Measurements from ENCODE around the gene ASH1L.
"Not testable (repeated sequence)": the region's sequence is repeated elsewhere in the genome, so short reads cannot be mapped to it uniquely, and the experiment has no call there.

The ASH1L gene

DNA sequence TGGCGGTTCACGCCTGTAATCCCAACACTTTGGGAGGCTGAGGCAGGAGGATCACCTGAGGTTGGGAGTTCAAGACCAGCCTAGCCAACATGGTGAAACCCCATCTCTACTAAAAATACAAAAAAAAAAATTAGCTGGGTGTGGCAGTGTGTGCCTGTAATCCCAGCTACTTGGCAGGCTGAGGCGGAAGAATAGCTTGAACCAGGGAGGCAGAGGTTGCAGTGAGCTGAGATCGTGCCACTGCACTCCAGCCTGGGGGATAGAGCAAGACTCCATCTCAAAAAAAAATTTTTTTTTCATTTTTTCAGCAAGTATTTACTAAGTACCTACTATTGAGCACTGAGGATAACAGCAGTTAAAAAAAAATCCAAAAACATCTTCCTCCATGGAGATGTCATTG lies 69.0 kb downstream of the ASH1L start:
- not testable (repeated sequence) for DNase-seq

DNA sequence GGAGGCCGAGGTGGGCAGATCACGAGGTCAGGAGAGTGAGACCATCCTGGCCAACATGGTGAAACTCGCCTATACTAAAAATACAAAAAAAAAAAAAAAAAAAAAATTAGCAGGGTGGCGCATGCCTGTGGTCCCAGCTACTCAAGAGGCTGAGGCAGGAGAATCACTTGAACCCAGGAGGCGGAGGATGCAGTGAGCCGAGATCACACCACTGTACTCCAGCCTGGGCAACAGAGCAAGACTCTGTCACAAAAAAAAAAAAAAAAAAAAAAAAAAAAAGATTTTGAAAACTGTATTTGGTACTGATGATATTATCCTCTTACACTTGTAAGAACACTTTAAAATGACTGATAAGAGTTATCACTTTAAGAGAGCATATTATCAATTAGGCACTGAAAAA lies 74.2 kb downstream of the ASH1L start:
- DNase-seq: not testable (repeated sequence)

DNA sequence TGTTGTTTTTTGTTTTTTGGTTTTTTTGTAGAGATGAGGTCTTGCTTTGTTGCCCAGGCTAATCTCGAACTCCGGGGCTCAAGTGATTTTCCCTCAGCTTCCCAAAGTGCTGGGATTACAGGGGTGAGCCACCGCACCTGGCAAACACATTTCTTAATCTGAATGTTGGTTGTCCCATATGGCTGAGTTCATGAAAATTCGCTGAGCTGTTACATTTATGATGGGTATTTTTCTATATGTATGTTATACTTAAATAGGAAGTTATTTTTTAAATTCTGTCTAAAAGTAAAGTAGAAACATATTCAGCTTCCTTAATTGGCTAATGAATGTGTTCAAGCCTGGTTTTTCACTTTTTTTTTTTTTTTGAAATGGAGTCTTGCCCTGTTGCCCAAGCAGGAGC lies 75.1 kb downstream of the ASH1L start:
- no peak for DNase-seq

DNA sequence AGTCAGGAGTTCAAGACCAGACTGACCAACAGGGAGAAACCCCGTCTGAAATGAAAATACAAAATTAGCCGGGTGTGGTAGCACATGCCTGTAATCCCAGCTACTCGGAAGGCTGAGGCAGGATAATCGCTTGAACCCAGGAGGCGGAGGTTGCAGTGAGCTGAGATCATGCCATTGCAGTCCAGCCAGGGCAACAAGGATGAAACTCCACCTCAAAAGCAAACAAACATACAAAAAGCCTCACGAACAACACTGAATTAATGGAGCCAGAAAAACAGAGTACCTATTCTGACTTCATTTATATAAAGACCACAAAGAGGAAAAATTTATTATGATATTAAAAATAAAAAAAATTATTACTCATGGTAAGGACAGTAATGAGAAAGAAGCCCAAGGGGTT lies 75.7 kb downstream of the ASH1L start:
- DNase-seq: not testable (repeated sequence)

DNA sequence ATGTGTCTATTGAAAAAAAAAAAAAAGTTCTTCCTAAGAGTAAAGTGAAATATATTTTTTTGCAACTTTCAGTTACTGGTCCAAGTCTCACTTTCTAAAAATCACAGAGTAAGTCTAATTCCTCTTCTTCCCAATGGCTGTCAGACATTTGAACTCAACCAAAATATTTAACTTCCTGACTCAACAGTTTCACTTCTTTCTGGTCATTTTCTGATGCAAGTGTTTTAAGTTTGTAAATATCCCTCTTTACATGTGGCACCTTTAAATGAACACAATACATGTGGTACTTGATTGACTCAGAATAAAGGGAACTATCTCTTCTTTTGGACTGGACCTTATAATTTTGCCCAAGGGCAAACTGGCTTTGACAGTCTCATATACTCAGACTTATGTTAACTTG lies 76.7 kb downstream of the ASH1L start:
- peak; percentile 55 to 85 for DNase-seq

DNA sequence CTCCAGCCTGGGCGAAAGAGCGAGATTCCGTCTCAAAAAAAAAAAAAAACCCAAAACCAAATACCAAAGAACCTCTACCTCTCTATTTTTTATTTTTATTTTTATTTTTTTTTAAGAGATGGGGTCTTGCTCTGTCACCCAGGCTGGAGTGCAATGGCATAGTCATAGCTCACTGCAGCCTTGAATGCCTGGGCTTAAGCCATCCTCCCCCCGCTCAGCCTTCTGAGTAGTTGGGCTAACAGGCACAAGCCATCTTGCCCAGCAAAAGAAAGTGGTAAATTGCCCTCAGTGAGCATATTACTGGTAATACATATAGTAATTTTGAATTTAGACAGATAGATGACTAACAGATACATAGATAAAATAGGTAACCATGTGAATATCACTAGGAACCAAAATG lies 77.4 kb downstream of the ASH1L start:
- no peak for DNase-seq

DNA sequence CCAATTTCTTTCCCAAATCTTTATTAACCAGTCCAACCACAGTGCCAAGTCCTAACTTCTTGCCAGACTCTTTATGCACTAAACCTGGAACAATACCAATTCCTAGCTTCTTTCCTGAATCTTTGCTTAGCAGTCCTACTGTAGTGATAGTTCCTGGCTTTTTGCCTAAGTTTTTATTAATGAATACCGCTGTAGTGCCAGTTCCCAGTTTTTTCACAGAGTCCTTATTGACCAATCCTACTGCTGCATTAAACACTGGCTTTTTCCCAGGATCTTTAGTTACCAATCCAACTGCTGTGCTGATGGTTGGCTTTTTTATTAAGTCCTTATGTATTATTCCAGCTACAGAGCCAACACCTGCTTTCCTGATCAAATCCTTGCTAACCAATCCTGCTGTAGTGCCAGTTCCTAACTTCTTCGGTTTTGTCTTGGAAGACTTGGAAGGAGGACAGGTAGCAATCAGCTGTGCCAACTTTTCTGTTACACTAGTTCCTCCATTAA lies 80.8 kb downstream of the ASH1L start:
- DNase-seq: no peak

DNA sequence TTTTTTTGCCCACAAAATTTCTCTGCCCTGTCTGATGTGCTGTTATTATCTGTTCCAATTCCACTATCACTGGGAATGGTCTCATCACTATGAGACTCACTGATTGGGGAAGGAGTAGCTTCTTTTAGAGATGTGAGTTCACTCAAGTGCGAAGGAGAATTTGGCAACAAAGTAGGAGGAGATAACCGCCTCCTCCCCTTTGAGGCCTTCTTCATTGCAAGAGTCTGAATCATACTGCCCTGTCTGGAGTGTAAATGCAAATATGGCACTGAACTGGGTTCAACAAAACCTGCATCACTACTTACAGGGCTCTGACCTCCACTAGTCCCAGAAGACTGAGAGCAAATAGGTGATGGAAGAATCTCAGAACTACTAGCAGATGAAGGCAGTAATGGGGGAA lies 83.4 kb downstream of the ASH1L start:
- peak; percentile 80 for DNase-seq

DNA sequence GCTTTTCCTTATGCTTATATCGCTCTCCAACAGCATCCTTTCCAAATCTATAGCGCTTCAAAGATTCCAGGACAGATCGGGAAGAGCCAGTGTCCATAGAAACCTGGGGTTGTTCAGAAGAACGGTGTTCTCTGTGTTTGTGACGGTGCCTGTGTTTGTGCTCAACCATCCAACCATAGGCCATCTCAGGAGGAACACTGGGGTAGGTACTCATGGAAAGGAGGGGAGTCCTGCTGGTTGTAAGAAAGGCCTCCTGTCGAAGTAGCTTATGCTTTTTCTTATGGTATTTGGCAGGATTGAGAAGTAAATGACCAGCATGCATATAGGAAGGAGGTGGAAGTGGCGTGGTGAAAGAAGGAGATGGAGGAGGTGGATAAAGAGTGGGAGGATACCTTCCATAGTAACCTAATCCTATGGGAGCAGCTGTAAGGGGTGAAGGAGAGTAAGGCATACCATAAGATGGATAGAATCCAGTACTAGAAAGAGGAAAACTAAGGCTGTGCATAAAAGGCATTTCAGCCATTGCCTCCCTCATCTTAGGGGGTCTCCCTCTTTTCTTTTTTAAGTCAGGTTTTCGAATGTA lies 84.2 kb downstream of the ASH1L start:
- DNase-seq: no peak

DNA sequence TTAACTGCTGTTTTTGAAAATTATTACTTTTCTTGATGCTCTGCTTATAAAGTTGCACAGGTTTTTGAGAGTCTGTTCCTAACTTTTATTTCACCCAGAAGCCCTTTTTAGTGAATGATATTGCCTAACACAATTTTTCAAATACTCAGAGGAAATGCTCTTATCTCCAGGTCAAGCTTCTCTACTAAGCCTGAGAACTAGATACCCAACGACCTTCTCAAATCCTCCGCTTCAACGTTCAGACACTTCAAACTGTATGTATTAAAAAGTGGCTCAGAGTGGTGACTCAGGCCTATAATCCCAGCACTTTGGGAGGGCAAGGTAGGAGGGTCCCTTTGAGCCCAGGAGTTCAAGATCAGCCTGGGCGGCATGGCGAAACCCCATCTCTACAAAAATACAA lies 88.5 kb downstream of the ASH1L start:
- no peak for DNase-seq

DNA sequence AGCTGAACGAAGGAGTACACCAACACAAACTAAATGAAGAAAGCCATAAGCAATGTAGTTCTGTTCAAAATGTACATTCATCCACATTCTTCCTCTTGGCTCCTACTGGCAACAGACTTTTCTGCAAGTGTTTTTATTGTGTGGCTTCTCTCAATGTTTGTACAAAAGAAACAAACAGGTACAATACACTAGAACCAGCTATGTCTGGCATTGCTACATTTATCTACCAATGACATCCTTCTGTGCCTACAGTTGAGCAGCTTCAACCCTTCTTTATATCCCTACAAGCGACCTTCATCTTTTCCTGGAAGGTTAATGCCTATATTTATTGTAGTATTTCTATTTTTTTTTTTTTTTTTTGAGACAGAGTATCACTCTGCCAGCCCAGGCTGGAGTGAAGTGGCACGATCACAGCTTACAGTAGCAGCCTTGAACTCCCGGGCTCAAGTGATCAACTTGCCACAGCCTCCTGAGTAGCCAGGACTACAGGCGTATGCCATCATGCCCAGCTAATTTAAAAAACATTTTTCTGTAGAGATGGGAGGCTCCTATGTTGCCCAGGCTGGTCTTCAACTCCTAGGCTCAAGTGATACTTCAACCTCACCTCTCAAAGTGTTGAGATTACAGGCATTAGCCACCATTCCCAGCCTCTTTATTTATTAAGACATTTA lies 89.3 kb downstream of the ASH1L start:
- DNase-seq: no peak

DNA sequence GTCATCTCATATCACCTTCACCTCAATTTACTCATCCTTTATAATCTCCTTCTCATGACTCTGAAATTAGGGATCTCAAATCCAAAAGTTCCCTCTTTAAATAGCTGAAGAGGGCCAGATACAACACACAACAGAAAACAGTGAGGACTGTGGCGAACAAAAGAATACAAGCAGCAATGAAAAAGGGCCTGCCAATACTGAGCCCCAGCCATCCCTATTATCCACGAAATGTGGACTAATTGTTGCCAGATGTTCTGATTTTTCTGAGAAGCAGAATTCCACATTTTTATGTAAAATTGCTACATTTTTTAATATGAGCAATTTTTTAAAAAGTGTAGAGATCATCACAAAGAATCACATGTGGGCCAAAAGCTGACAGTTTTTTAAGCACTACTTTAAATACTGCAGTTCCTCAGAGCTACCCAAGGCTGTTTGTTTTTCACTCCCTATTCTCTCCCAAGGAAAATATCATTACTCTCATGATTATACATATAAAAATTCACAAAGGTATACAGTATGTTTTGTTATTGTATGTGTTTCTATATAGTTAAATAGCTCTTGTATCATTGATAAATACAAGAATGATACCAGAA lies 90.0 kb downstream of the ASH1L start:
- DNase-seq: no peak

DNA sequence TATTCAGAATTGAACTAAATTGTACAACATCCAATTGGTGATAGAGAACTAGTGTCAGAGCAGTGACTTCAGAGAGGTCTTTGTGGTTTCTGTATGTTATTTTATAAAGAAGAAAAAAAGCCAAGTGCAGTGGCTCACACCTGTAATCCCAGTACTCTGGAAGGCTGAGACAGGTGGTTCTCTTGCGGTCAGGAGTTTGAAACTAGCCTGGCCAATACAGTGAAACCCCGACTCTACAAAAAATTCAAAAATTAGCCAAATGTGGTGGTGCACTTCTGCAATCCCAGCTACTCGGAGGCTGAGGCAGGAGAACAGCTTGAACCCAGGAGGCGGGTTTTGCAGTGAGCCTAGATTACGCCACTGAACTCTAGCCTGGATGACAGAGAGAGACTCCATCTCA lies 90.7 kb downstream of the ASH1L start:
- DNase-seq: no peak

DNA sequence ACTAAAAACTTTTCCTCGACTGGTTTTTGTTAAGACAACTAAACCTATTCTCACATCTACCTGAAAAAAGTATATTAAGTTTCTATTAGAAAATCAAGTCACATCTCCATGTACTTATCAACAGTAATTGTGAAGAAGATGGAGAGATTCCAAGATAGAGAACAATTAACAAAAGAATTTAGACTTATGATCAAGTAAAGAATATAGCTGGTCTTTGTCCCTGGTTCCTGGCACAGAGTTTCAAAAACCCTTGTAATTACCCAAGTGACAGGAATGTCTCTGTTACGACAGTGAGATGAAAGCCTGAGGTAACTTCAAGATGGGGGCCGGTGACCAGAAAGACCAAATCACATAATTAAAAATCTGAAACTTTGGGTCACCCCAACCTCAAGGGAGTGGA lies 91.6 kb downstream of the ASH1L start:
- DNase-seq: no peak

DNA sequence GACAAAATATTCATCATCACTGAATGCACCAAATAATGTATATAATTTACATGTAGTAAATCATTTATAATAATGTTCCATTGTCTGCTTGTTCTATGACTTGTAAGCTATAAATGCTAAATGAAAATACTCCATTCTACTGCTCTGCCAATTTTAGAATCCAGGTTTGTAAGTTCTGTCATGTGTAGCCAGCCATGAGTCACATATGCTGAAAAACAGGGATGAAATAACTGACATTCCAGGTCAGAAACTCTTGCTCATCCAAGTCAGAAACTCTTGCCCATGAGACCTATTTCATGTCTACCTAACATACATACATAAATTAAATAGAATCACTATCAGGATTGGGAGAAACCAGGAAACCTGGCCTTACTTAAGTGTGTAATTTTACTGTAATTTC lies 95.6 kb downstream of the ASH1L start:
- no peak for DNase-seq

DNA sequence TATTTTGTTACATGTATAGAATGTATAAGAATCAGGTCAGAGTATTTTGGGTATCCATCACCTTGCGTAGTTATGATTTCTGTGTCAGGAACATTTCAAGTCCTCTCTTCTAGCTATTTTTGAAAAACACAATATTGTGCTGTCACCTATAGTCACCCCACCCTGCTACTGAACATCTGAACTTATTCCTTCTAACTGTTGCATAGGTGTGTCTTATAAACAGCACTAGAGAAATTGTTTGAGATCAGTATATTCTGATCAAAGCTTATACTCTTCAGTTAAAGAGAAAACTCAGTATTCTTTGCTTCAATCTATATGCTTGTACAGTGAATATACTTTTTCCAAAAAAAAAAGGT lies 96.0 kb downstream of the ASH1L start:
- DNase-seq: no peak

DNA sequence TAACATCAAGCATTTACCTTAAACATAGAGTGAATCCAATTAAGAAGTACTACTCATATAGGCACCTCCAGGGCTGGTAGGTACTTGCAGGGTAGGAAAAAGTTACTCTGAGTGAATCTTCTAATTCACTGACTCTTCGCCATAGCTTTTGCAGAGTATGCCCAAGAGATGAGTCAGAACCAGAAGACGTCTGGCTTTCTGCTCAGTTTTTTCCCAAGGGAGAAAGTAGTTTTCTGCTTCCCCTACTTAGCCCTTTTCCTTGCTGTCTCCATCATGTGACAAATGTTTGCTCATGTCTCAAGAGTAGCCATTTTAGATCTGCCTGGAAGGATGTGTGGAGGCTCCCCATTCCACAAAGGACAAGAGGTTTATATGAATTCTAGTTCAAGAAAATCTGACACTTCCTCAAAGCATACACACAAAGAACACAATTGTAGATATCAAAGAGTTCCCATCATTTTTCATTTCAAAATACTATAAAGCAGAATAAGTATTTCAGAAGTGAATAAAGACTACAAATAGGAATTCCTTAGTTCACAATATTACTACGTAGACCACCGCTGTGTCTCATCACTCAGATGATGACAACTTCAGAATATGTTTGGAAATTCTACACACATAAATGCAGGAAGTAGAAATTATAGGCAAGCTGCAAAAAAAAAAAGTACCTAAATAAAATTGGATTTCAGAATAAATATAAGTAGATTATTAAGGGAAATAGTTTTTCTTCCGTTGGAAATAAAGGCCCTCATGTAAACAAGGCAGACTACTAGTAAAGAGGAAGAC lies 98.5 kb downstream of the ASH1L start:
- DNase-seq: peak; percentile 26 to 50

DNA sequence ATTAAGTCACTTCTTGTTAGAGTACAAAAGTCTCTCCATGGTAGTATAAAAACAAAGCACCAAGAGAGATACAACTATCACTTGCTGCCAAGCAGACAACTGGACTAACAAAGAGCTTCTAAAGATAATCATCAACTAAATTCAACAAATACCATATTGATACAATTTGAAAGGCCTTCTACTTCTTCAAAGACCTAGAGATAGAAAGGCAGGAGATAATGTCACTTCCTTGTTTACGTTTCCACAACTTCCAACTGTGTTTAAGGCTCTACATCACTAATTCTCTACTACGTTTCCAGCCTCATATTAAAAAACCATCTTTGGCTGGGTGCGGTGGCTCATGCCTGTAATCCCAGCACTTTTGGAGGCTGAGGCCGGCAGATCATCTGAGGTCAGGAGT lies 104.5 kb downstream of the ASH1L start:
- DNase-seq: no peak

DNA sequence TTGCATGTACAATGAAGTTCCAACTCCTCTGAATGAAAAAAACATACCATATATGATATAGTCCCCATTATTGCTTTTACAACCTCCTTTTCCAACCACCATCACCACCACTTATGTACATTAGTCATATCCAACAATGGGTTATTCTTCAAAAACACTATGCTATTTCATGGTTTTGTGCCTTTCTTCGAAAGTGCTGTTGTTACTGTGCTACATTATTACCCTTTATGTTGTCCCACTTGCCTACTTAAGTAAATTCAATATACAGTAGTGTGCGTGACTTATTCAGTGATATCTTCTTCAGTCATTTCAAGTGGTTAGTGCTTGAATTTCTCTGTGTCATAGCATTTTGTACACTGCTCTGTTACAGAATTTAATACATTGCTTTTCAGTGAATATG lies 105.3 kb downstream of the ASH1L start:
- no peak for DNase-seq

DNA sequence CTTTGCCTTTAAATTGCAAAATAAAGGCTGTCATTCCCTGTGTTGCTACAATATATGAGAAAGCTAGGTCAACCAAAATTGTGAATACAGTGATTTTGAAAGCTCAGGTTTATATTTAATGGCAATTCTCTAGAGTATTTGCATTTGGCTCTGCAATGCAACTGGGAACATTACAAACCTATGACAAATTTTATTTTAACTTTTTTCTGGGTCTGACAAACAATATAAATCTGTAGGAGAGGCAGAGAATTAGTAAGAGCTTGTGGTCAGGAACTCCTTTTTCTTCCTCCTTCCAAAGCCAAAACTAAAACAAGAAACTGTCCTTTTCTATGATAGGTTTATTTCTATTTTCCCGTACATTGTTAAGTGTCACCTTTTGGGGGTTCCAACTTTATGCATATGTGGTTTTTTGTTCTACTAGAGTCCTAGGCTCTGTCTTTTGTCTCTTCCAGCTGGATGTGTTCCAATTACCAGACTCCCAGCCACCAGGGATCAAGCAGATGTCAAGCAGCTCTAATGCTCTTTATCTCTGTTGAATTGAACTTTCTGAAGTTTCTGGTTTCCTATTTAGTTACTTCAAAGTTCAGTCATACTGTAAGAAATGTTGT lies 106.9 kb downstream of the ASH1L start:
- no peak for DNase-seq

DNA sequence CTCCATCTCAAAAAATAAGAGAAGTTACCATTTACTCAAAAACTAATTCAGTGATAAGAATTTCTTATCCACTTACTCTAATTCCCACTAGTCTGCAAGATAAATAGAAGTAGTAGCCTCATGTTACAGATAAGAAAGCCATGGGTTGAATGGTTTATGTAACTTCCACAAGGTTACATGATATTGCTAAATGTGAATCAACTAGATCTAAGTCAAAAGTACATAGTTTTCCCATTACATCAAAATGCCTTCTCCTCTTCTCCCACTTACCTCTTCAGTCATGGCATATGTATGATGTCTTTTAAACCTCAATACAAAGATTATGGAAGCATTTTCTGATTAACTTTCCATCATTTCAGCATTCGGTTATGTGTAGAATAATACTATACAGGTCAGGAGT lies 108.5 kb downstream of the ASH1L start:
- no peak for DNase-seq

DNA sequence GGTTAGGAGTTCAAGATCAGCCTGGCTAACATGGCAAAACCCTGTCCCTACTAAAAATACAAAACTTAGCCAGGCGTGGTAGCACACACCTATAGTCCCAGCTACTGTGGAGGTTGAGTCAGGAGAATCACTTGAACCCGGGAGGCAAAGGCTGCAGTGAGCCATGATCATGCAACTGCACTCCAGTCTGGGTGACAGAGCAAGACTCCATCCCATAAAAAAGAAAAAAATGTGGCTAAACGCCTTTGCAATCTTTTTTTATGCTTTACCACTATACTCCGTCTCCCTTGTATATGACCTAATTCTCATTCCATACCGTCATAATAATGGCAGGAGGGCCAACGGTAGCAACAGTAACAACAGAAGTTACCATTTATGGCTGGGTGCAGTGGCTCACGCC lies 109.5 kb downstream of the ASH1L start:
- DNase-seq: no peak

DNA sequence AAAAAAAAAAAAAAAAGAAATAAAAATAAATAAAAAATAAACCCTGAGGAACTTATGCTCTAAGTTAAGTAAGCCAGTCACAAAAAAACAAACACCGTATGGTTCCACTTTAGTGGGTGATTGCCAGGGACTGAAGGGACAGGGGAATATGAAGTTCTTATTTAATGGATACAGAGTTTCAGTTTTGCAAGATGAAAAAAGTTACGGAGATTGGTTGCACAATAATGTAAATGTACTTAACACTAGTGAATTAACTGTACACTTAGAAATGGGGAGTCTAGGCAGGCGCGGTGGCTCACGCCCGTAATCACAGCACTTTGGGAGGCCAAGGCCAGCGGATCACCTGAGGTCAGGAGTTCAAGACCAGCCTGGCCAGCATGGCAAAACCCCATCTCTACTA lies 111.4 kb downstream of the ASH1L start:
- no peak for DNase-seq
